Adrenal gland (tissue), 12 donors: ENCODE measurements around the gene COPS7A. TPM values are rescaled to one million over a fixed set of nuclear protein-coding genes. Genes with fewer than 3 reads are reported as not detected.

Experiments
- DNase-seq, 7 donors: peaks; one replicate each; pipeline ENCODE4 v3.0.0-alpha.2; 2019 to 2020
- H3K27ac ChIP-seq, 5 donors: fragments of 200-600 bp; sonication (generic) in 4 of 5; 1 replicate in 3 of 5; 2 replicates in 2 of 5; pipeline versions ENCODE4 v1.5.1 to v1.8.0; 2016 to 2020; ENCODE audit warnings: mild to moderate bottlenecking in 1 of 5
- H3K27me3 ChIP-seq: fragments of 200-600 bp; 2 replicates; pipeline ENCODE4 v1.8.0; 2021
- H3K36me3 ChIP-seq, 2 donors: fragments of 200-600 bp; replicated peaks in 1 of 2; 1 replicate in 1 of 2; 2 replicates in 1 of 2; pipeline versions ENCODE4 v1.5.1 to v1.8.0; 2018 to 2022
- H3K4me1 ChIP-seq, 2 donors: fragments of 200-600 bp; replicated peaks in 1 of 2; 1 replicate in 1 of 2; 2 replicates in 1 of 2; pipeline versions ENCODE4 v1.5.1 to v1.8.0; 2018 to 2021
- H3K4me3 ChIP-seq, 4 donors: fragments of 200-600 bp; sonication (generic) in 3 of 4; one replicate each; pipeline ENCODE4 v1.5.1; 2016 to 2018
- H3K9me3 ChIP-seq, 3 donors: fragments of 200-600 bp; sonication (generic) in 1 of 3; replicated peaks in 1 of 3; 1 replicate in 2 of 3; 2 replicates in 1 of 3; pipeline versions ENCODE4 v1.5.1 to v1.8.0; 2016 to 2021
- CTCF ChIP-seq, 6 experiments: fragments of 450-650 bp in 4 of 6; fragments of 200-600 bp in 2 of 6; sonication (generic) in 1 of 6; IDR thresholded peaks; 1 replicate in 5 of 6; 2 replicates in 1 of 6; pipeline versions ENCODE4 v1.5.1 to v1.8.0; 2016 to 2021; ENCODE audit warnings: antibody characterized with exemption in 6 of 6, mild to moderate bottlenecking in 2 of 6, moderate library complexity in 1 of 6
- POLR2A ChIP-seq, 2 donors: fragments of 450-650 bp; IDR thresholded peaks; one replicate each; pipeline ENCODE4 v1.6.1; 2017; ENCODE audit warnings: antibody characterized with exemption in 2 of 2, mild to moderate bottlenecking in 2 of 2, moderate library complexity in 1 of 2
- WGBS, 4 donors: extraction: QIAGEN DNeasy Blood & Tissue Kit in 2 of 4; methylation state at CpG; one replicate each; pipeline versions ENCODE4 v1.1.5 to v1.1.7; 2013 to 2017; 5-methylcytosine and 5-hydroxymethylcytosine counted together
- intact Hi-C, 2 donors: fragments of 100-400 bp; cut with DNase I; formaldehyde crosslinking; loops; one replicate each; pipeline versions ENCODE4 v1.14.1 to v1.15.0; 2022 to 2023
- polyA plus RNA-seq, 3 donors: library from polyadenylated mRNA; stranded (reverse); fragments of 200-250 nt in 2 of 3; fragments of 350-450 nt in 1 of 3; fragmentation: Illumina TruSeq in 1 of 3; extraction: RNeasy Lipid Tissue Mini Kit (QIAGEN cat#74804) in 1 of 3; gene quantifications; one replicate each; pipeline ENCODE4 v1.2.3, GENCODE V29; 2013 to 2014
- total RNA-seq, 9 donors: library from RNA; depleted of rRNA in 4 of 9; stranded (reverse); fragments of >200 nt in 4 of 9; fragments of 120-200 nt in 1 of 9; fragmentation: NEBNext Ultra II Directional in 1 of 9; extraction: Animal tissue kit (Norgen Biotek cat#: 25700) in 1 of 9; gene quantifications; one replicate each; pipeline versions ENCODE4 v1.1.0 to v1.2.4, GENCODE V29; 2013 to 2023
- donor health status: healthy with polysubstance abuse.
- donor health status: Bipolar disorder and iron deficiency.
- donor health status: DM: yes; HTN: yes; CAD: no.
- donor health status: DM: no; HTN: no; CAD: no.
- donor health status: DM: no; HTN: no; CAD: no.
- donor health status: DM: yes; HTN: yes; CAD: no.

Gene COPS7A
- total and polyA plus RNA-seq, 12 donors = 46.5 to 105 (median 81.1) TPM

GRCh38 chr12:6773590-6774351 lies 49.9 kb downstream of the COPS7A start:
- Histone ChIP-seq H3K4me1 (peaks cover 9 to 28% of the 10 kb centered on the region in 2 donors), H3K9me3 (no peaks in the 10 kb centered on the region), H3K27ac (no peak overlapping the region), H3K36me3 (peaks cover 0 to 10% of the 10 kb centered on the region in 2 donors), H3K27me3 (no peaks in the 10 kb centered on the region), H3K4me3 (no peak overlapping the region)
- no peak for TF ChIP-seq CTCF (IDR thresholded peaks at IDR 0.05)
- no peak for TF ChIP-seq POLR2A (IDR thresholded peaks at IDR 0.05)
- no peak for DNase-seq
- 42 to 61% (median 45%) methylated on average over 16 to 60 of the region's 60 CpGs for WGBS, 4 donors
- intact Hi-C loops = no loop called here

GRCh38 chr12:6774499-6775062 lies 50.7 kb downstream of the COPS7A start:
- intact Hi-C loops = loop anchor here in 1 of 2 donors (5.0 kb wide), 1 partner anchor 37 kb away; no protein-coding TSS in a partner anchor
- DNase-seq = no peak
- H3K4me1 ChIP-seq = peaks cover 9 to 23% of the 10 kb centered on the region in 2 donors
- H3K27ac ChIP-seq = no peak overlapping the region
- H3K36me3 ChIP-seq = peaks cover 0 to 10% of the 10 kb centered on the region in 2 donors
- TF ChIP-seq POLR2A (IDR thresholded peaks at IDR 0.05) (no peak), CTCF (IDR thresholded peaks at IDR 0.05) (no peak)
- no peaks in the 10 kb centered on the region for H3K9me3 ChIP-seq
- H3K4me3 ChIP-seq = no peak overlapping the region
- no peaks in the 10 kb centered on the region for H3K27me3 ChIP-seq
- 83 to 92% (median 85%) methylated on average over 13 to 15 of the region's 15 CpGs for WGBS, 4 donors

- no peak overlapping the region for H3K27ac ChIP-seq
- no peaks in the 10 kb centered on the region for H3K9me3 ChIP-seq
- no peak for DNase-seq
- intact Hi-C loops = loop anchor here in 1 of 2 donors (5.0 kb wide), 1 partner anchor 38 kb away; no protein-coding TSS in a partner anchor
- H3K36me3 ChIP-seq = peaks cover 0 to under 1% of the 10 kb centered on the region in 2 donors
- TF ChIP-seq CTCF (IDR thresholded peaks at IDR 0.05) (no peak), POLR2A (IDR thresholded peaks at IDR 0.05) (no peak)
- H3K27me3 ChIP-seq = no peaks in the 10 kb centered on the region
- WGBS, 4 donors = 80 to 92% (median 83%) methylated on average over 14 to 16 of the region's 16 CpGs
- peaks cover 9 to 23% of the 10 kb centered on the region in 2 donors for H3K4me1 ChIP-seq
- no peak overlapping the region for H3K4me3 ChIP-seq
These were observed 51.6 kb downstream of the COPS7A start for GRCh38 chr12:6775185-6776174.
